Measurements from ENCODE around the gene C1QTNF1. TPM values are rescaled to one million over a fixed set of nuclear protein-coding genes. Genes with fewer than 3 reads are reported as not detected.

Gene C1QTNF1
- total and polyA plus RNA-seq, 9 of the 15 experiments (the other 6 are each of a cell fraction or from before 2014, with no cell fraction given), result 0.09 TPM; not detected in 8

- in situ Hi-C loops (cut with MboI), result no loop called here
- Histone ChIP-seq H3K36me3 (ENCODE audit: control insufficient read depth, insufficient read depth, low read length) (no peaks in the 10 kb centered on the region), H3K27ac (ENCODE audit: extremely low read depth, low read depth, low read length) (no peak overlapping the region), H3K9me3 (replicated peaks; ENCODE audit: control insufficient read depth, insufficient read depth, low read depth, low read length) (no peaks in the 10 kb centered on the region), H2AFZ (ENCODE audit: low read depth, low read length) (no peak overlapping the region; the same call in 1 of the 2 replicates), H3K27me3 (ENCODE audit: control insufficient read depth in 2 of 2, insufficient read depth in 2 of 2, low read length in 2 of 2) (no peaks in the 10 kb centered on the region), H3K4me3 (no peak overlapping the region), H3K9me1 (ENCODE audit: control insufficient read depth, insufficient read depth, low read length) (no peaks in the 10 kb centered on the region), H4K20me1 (replicated peaks; ENCODE audit: control insufficient read depth, insufficient read depth, low read length) (no peaks in the 10 kb centered on the region), H3K4me1 (replicated peaks in 1 of 2; ENCODE audit: control insufficient read depth in 2 of 2, insufficient read depth in 2 of 2, low read length in 2 of 2) (peaks cover under 1 to 39% of the 10 kb centered on the region in 2 experiments; a peak in 4 of 5 replicates), H3K4me2 (ENCODE audit: insufficient read depth, low read length) (no peak overlapping the region), H3K9ac (ENCODE audit: insufficient read depth in 1 of 2, low read depth in 2 of 2, low read length in 2 of 2) (peak overlapping the region in 1 of 2 experiments; percentile 31; a peak in 1 of 4 replicates), H3K79me2 (ENCODE audit: control insufficient read depth, insufficient read depth, low read length) (no peaks in the 10 kb centered on the region)
- FAIRE-seq (no peak), ATAC-seq (peak; percentile 14; the same call in 2 of the 3 replicates), DNase-seq (ENCODE audit: extremely low read depth in 1 of 4, low spot score in 3 of 4) (no peak)
- ChIA-PET POLR2A (no interaction called here), CTCF (ENCODE audit: low intra/inter-chr PET ratio) (no interaction called here)
- BruUV-seq (replicated peaks), result no TSS peak
- 49% methylated on average over 8 of the region's 8 CpGs for WGBS (ENCODE audit: insufficient coverage, low coverage, missing lambda C conversion rate)
- TF ChIP-seq ZNF311 (CRISPR knock-in tag; IDR thresholded peaks at IDR 0.05) (no peak), FIP1L1 (IDR thresholded peaks at IDR 0.05; ENCODE audit: low read depth, low read length, poor library complexity, severe bottlenecking) (no peak), ZNF511 (CRISPR knock-in tag; IDR thresholded peaks at IDR 0.05) (no peak), MEF2D (tag; conservative IDR thresholded peaks at IDR 0.05; ENCODE audit: low read depth) (no peak), SRSF7 (optimal IDR thresholded peaks at IDR 0.05; ENCODE audit: low read depth, low read length) (no peak), C11orf30 (IDR thresholded peaks at IDR 0.05; ENCODE audit: low read depth) (no peak), SRF (CRISPR knock-in tag; IDR thresholded peaks at IDR 0.05) (no peak), DDX20 (tag; IDR thresholded peaks at IDR 0.05; ENCODE audit: low read depth) (no peak), KLF6 (CRISPR knock-in tag; IDR thresholded peaks at IDR 0.05; ENCODE audit: borderline replicate concordance) (no peak), ZNF830 (CRISPR knock-in tag; IDR thresholded peaks at IDR 0.05) (no peak), FOXP1 (CRISPR knock-in tag; IDR thresholded peaks at IDR 0.05) (no peak), ZNF589 (CRISPR knock-in tag; IDR thresholded peaks at IDR 0.05; ENCODE audit: low read depth) (no peak)
- TF ChIP-seq, protein P1, sequence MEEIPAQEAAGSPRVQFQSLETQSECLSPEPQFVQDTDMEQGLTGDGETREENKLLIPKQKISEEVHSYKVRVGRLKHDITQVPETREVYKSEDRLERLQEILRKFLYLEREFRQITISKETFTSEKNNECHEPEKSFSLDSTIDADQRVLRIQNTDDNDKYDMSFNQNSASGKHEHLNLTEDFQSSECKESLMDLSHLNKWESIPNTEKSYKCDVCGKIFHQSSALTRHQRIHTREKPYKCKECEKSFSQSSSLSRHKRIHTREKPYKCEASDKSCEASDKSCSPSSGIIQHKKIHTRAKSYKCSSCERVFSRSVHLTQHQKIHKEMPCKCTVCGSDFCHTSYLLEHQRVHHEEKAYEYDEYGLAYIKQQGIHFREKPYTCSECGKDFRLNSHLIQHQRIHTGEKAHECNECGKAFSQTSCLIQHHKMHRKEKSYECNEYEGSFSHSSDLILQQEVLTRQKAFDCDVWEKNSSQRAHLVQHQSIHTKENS (CRISPR knock-in tag; IDR thresholded peaks at IDR 0.05), result no peak
- intact Hi-C loops (cut with micrococcal nuclease), result no loop called here
Measured at GRCh38 chr17:78980624-78980972, 43.4 kb upstream of the C1QTNF1 start.

All from K562 (cell line).